ENCODE measurements around the gene OGDH. TPM values are rescaled to one million over a fixed set of nuclear protein-coding genes. Genes with fewer than 3 reads are reported as not detected.

Gene OGDH
- total and polyA plus RNA-seq, 4 donors = 10.8 to 71.2 (median 41.2) TPM

GRCh38 chr7:44707558-44708230 is 101.3 kb downstream of the OGDH start:
- no peaks in the 10 kb centered on the region for H3K9me3 ChIP-seq (ENCODE audit: control insufficient read depth in 4 of 4, low read length in 3 of 4)
- no peak overlapping the region for H3K4me3 ChIP-seq (ENCODE audit: low read depth in 1 of 3, low read length in 3 of 3)
- 95% methylated on average over 21 of the region's 21 CpGs for WGBS
- no peaks in the 10 kb centered on the region for H3K4me1 ChIP-seq (ENCODE audit: control insufficient read depth in 4 of 4, insufficient read depth in 4 of 4, low read length in 3 of 4)
- no peak overlapping the region for H3K9ac ChIP-seq (ENCODE audit: low read depth in 1 of 2, low read length in 2 of 2)
- DNase-seq (ENCODE audit: low spot score) = no peak
- H3K36me3 ChIP-seq (ENCODE audit: control insufficient read depth in 4 of 4, insufficient read depth in 3 of 4, low read depth in 1 of 4, low read length in 3 of 4) = peaks cover 5 to 33% (median 8%) of the 10 kb centered on the region in 4 donors
- H3K27ac ChIP-seq (ENCODE audit: low read depth in 1 of 2, low read length in 2 of 2) = no peak overlapping the region
- H3K27me3 ChIP-seq (ENCODE audit: control insufficient read depth in 4 of 4, insufficient read depth in 4 of 4, low read length in 3 of 4) = no peaks in the 10 kb centered on the region
- no peak for TF ChIP-seq HNF4G (IDR thresholded peaks at IDR 0.05)
- no peak for TF ChIP-seq SP1 (IDR thresholded peaks at IDR 0.05)
- TF ChIP-seq RXRA (IDR thresholded peaks at IDR 0.05) = no peak

- no peak overlapping the region for H3K4me3 ChIP-seq (ENCODE audit: low read depth in 1 of 3, low read length in 3 of 3)
- H3K27me3 ChIP-seq (ENCODE audit: control insufficient read depth in 4 of 4, insufficient read depth in 4 of 4, low read length in 3 of 4) = no peaks in the 10 kb centered on the region
- no peak for DNase-seq (ENCODE audit: low spot score)
- H3K9ac ChIP-seq (ENCODE audit: low read depth in 1 of 2, low read length in 2 of 2) = no peak overlapping the region
- H3K4me1 ChIP-seq (ENCODE audit: control insufficient read depth in 4 of 4, insufficient read depth in 4 of 4, low read length in 3 of 4) = no peaks in the 10 kb centered on the region
- peaks cover 3 to 28% (median 7%) of the 10 kb centered on the region in 4 donors for H3K36me3 ChIP-seq (ENCODE audit: control insufficient read depth in 4 of 4, insufficient read depth in 3 of 4, low read depth in 1 of 4, low read length in 3 of 4)
- 94% methylated on average over 19 of the region's 19 CpGs for WGBS
- H3K27ac ChIP-seq (ENCODE audit: low read depth in 1 of 2, low read length in 2 of 2) = no peak overlapping the region
- TF ChIP-seq RAD21 (IDR thresholded peaks at IDR 0.05) (no peak), HNF4A (conservative IDR thresholded peaks at IDR 0.05) (no peak), HNF4G (IDR thresholded peaks at IDR 0.05) (no peak), RXRA (IDR thresholded peaks at IDR 0.05) (no peak), EGR1 (IDR thresholded peaks at IDR 0.05; ENCODE audit: low read depth in 2 of 2) (no peak), MAX (IDR thresholded peaks at IDR 0.05) (no peak), ATF3 (IDR thresholded peaks at IDR 0.05) (no peak), GABPA (IDR thresholded peaks at IDR 0.05 in 1 of 2, conservative IDR thresholded peaks at IDR 0.05 in 1 of 2) (no peak), FOXA2 (IDR thresholded peaks at IDR 0.05) (no peak), NR2F2 (IDR thresholded peaks at IDR 0.05) (no peak), REST (IDR thresholded peaks at IDR 0.05) (no peak), JUND (IDR thresholded peaks at IDR 0.05) (no peak), FOXA1 (IDR thresholded peaks at IDR 0.05) (no peak), ZBTB33 (IDR thresholded peaks at IDR 0.05) (no peak), TAF1 (conservative IDR thresholded peaks at IDR 0.05) (no peak), YY1 (IDR thresholded peaks at IDR 0.05) (no peak), CTCF (IDR thresholded peaks at IDR 0.05; ENCODE audit: low read depth, low read length, missing input control) (no peak), SP1 (IDR thresholded peaks at IDR 0.05) (no peak)
- H3K9me3 ChIP-seq (ENCODE audit: control insufficient read depth in 4 of 4, low read length in 3 of 4) = no peaks in the 10 kb centered on the region
These were observed 102.8 kb downstream of the OGDH start for GRCh38 chr7:44709011-44709915.
